ENCODE measurements around the gene TENT4A. TPM values are rescaled to one million over a fixed set of nuclear protein-coding genes. Genes with fewer than 3 reads are reported as not detected.

TENT4A gene
- total RNA-seq, 1 experiment from 2014 or later = 10.2 TPM

DNA sequence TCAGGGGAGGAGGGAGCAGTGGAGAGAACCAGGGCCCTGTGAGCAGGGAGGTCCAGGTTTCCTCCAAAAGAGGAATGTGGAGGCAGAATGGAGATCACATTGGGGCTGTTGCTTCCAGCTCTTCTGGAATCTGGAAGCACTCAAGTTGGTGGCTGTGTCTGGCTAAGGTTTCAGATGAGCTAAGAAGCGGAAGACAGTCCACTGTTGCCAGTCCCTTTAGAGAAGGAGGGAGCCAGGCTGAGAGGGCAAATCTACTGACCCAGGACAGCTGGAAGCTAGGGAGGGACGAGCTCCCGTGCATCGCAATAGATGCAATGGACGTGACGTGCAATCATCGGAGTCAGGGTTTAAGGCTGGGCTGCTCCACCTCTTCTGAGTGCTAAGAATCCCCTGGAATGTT lies 71.2 kb downstream of the TENT4A start:
- DNase-seq = peak; percentile 8
- Histone ChIP-seq H3K27me3 (ENCODE audit: control insufficient read depth, insufficient read depth, low read length) (no peaks in the 10 kb centered on the region; the same call in 1 of the 2 replicates), H3K4me3 (ENCODE audit: insufficient read depth, low read depth, low read length) (no peak overlapping the region), H3K36me3 (replicated peaks; ENCODE audit: control insufficient read depth, insufficient read depth, low read length) (no peaks in the 10 kb centered on the region)

DNA sequence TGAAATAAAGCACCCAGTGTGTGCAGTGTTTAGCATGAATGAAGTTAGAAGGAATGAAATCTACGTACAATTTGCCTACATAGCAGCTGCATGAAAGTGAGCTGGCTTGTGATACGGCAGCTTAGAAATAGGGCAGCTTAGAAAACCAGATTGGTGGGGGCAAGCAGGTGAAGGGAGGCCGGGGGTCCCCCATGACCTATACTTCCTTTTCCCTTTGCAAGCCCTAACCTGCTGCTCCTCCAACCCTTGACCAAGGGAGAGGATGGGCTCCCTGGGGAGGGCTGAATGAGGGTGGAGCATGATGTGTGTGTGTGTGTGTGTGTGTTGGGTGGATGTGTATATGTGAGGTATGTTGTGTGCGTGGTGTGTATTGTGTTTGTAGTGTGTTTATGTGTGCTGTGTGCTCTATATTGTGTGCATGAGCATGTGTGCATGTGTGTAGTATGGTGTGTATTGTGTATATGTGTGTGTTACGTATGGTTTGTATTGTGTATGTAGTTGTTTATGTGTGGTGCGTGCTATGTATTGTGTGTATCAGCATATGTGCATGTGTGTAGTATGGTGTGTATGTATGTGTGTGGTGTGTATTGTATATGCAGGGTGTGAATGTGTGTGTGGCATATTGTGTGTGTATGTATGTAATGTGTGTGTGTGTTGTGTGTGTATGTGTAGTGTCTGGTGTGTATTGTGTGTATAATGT lies 72.1 kb downstream of the TENT4A start:
- no peak for DNase-seq
- Histone ChIP-seq H3K27me3 (ENCODE audit: control insufficient read depth, insufficient read depth, low read length) (no peaks in the 10 kb centered on the region; the same call in 1 of the 2 replicates), H3K4me3 (ENCODE audit: insufficient read depth, low read depth, low read length) (no peak overlapping the region), H3K36me3 (replicated peaks; ENCODE audit: control insufficient read depth, insufficient read depth, low read length) (no peaks in the 10 kb centered on the region)

DNA sequence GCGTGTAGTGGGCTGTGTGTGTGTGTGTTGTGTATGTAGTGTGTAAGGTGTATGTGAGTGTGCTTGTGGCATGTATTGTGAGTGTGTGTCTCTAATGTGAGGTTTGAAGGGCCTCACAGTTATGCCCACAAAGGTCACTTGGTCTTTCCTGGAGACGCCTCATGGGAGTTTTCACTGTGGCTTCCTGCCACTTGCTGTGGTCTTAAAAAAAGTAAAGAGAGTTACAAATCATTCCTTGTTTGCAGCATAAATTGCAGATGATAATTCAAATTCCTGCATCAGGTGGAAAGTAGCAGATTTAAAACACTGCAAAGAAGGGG lies 72.6 kb downstream of the TENT4A start:
- Histone ChIP-seq H3K4me3 (ENCODE audit: insufficient read depth, low read depth, low read length) (no peak overlapping the region), H3K36me3 (replicated peaks; ENCODE audit: control insufficient read depth, insufficient read depth, low read length) (no peaks in the 10 kb centered on the region), H3K27me3 (ENCODE audit: control insufficient read depth, insufficient read depth, low read length) (no peaks in the 10 kb centered on the region; the same call in 1 of the 2 replicates)
- no peak for DNase-seq

DNA sequence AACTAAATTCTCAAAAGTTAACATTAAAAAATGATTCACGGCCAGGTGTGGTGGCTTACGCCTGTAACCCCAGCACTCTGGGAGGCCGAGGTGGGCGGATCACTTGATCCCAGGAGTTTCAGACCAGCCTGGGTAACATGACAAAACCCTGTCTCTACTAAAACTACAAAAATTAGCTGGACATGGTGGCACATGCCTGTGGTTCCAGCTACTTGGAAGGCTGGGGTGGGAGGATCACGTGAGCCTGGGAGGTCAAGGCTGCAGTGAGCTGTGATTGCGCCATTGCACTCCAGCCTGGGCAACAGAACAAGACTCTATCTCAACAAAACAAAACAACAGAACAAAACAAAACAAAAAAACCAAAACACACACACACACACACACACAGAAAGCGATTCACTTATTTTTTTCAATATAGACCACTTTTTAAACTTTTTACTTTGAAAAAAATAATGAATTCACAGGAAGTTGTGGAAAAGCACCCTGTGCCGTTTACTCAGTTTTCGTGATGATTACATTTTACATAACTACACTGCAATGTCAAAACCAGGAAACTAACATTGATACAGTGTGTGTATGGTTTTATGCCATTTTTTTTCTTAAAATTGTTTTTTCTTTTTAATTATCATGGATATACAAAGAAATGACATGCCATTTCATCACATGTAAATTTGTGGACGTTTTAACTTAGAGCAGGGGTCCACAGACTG lies 73.7 kb downstream of the TENT4A start:
- no peak for DNase-seq
- Histone ChIP-seq H3K4me3 (ENCODE audit: insufficient read depth, low read depth, low read length) (no peak overlapping the region), H3K27me3 (ENCODE audit: control insufficient read depth, insufficient read depth, low read length) (no peaks in the 10 kb centered on the region; the same call in 1 of the 2 replicates), H3K36me3 (replicated peaks; ENCODE audit: control insufficient read depth, insufficient read depth, low read length) (no peaks in the 10 kb centered on the region)

DNA sequence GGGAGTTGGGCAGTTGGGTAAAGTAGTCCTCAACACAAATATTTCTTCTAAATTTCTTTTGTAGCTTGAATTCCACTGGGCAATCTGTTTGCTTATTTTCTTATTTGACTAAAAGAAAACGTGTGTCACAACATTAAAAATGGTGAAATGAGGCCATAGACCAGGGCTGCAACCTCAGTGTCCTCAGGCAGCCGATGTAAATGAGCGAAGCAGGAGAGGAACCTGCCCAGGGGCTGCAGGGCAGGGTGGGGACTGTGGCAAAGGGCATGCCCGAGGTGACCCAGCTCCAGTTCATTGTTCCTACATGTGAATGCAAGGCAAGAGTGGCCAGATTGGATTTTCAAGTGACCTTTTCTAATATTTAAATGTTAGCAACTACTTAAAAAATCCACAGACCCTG lies 74.7 kb downstream of the TENT4A start:
- Histone ChIP-seq H3K4me3 (ENCODE audit: insufficient read depth, low read depth, low read length) (no peak overlapping the region), H3K27me3 (ENCODE audit: control insufficient read depth, insufficient read depth, low read length) (no peaks in the 10 kb centered on the region; the same call in 1 of the 2 replicates), H3K36me3 (replicated peaks; ENCODE audit: control insufficient read depth, insufficient read depth, low read length) (no peaks in the 10 kb centered on the region)
- DNase-seq = no peak

DNA sequence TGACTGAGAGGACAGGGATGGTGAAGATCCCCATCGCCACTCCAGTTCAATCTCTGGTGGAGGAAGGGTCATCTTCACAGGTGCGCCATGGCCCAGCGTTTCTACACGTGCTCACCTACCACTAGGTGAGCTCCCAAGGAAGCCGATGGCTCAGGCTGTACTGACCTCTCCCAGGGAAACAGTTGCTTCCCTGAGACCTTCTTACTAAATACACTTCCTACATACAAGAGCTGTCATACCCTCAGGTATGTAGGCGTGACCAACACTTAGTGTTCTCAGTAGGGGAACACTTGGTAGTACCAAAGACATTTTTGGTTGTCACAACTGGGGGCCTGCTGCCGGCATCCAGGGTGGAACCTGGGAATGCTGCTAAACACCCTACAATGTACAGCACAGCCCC lies 75.2 kb downstream of the TENT4A start:
- Histone ChIP-seq H3K27me3 (ENCODE audit: control insufficient read depth, insufficient read depth, low read length) (no peaks in the 10 kb centered on the region; the same call in 1 of the 2 replicates), H3K4me3 (ENCODE audit: insufficient read depth, low read depth, low read length) (no peak overlapping the region), H3K36me3 (replicated peaks; ENCODE audit: control insufficient read depth, insufficient read depth, low read length) (no peaks in the 10 kb centered on the region)
- DNase-seq = peak; percentile 13

DNA sequence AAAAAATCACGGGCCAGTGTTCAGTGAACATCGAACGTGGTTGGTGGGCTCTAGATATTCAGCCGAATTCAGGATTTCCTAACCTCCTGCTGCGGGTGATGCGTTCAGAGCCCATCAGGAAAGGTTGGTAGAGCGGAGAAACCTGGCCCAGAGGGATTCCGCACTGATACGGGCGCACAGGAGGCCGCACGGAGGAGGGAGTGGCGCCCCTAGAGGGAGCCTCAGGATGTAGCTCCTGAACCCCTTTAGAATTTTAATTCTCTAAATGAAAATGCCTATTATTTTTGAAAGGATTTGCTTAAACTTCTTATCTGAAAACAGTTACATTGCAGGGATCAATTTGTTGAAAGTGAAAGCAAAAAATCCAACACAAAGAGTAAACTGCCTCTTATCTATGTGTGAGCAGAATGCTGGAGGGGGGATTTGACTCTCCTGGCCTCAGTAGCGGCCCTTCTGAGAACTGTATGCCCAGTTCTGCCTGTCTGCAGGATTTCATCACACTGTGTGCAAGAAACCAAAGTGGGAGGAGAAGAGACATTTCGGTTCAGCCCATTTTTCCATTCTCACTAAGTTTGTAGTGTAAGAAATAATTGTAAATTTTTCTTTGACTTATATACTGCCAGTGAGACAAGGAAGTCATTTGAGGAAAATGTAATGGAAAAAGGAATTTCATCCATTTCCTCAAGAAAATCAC lies 75.9 kb downstream of the TENT4A start:
- DNase-seq = peak; percentile 78
- Histone ChIP-seq H3K27me3 (ENCODE audit: control insufficient read depth, insufficient read depth, low read length) (no peaks in the 10 kb centered on the region; the same call in 1 of the 2 replicates), H3K36me3 (replicated peaks; ENCODE audit: control insufficient read depth, insufficient read depth, low read length) (no peaks in the 10 kb centered on the region), H3K4me3 (ENCODE audit: insufficient read depth, low read depth, low read length) (no peak overlapping the region)

DNA sequence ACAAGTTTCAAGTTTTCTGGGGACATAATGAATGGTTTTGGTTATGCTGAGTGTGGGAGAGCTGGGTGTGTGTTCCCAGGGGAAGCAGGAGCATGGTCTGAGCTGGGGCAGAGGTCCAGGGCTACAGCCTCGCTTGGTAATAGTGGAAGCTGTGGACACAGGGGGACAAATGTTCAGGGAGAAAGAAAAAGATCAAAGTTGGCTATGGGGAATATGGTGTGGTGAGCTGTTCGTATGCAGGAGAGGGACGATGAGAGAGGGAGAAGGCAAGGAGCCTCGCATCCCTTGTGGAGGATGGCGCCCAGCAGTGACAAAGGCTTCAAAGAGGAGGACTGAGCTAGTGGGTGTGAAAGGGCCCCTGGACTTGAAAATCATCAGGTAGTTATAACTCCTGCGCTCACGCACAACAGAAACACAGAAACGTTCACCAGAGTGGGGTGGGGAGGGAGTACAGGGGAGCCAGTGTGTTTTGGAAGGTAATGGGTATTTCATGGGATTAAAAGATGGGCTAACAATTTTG lies 77.2 kb downstream of the TENT4A start:
- H3K36me3 ChIP-seq (replicated peaks; ENCODE audit: control insufficient read depth, insufficient read depth, low read length) = no peaks in the 10 kb centered on the region

DNA sequence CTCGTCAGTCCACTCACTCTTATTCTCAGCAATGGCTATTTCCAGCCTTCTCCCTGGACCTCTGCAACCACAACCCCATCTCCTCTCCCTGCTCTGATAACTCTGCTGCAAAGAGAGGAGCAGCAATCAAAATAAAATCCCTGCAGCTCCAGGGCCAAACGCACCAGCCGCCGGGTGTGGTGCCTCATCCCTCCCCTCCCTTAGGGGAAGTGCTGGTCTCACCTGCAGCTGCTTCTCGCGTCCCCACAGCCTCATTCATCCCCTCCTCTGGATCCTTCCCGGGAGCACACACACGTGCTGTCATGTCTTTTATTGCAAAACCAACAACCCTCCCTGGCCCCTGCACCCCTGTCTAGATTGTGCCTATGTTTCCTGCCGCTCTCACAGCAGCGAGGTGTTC lies 77.8 kb downstream of the TENT4A start:
- DNase-seq = no peak
- Histone ChIP-seq H3K4me3 (ENCODE audit: insufficient read depth, low read depth, low read length) (no peak overlapping the region), H3K27me3 (ENCODE audit: control insufficient read depth, insufficient read depth, low read length) (no peaks in the 10 kb centered on the region; the same call in 1 of the 2 replicates), H3K36me3 (replicated peaks; ENCODE audit: control insufficient read depth, insufficient read depth, low read length) (no peaks in the 10 kb centered on the region)

More for the DNA sequence above, 77.2 kb downstream of the TENT4A start:
- no peak overlapping the region for H3K4me3 ChIP-seq (ENCODE audit: insufficient read depth, low read depth, low read length)
- DNase-seq = no peak
- H3K27me3 ChIP-seq (ENCODE audit: control insufficient read depth, insufficient read depth, low read length) = no peaks in the 10 kb centered on the region; the same call in 1 of the 2 replicates

DNA sequence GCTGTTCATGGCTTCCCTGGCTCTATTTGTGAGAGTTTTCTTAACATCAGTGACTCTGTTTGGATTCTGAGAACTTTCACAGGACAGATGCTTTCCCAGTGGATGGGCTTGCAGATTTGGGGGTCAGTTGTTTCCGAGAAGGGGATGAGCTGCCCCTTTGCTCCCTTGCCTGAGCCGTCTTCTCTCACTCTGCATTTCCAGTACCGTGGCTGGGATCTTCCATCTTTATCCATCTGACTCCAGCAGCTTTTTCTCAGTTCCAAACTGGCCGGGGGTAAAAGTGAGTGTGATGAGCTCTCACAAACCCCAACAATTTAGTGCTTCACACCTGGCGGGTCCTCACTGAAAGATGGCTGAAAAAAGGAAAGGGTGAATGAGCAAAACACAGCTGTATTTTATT lies 79.1 kb downstream of the TENT4A start:
- H3K36me3 ChIP-seq (replicated peaks; ENCODE audit: control insufficient read depth, insufficient read depth, low read length) = no peaks in the 10 kb centered on the region
- no peak for DNase-seq
- no peak overlapping the region for H3K4me3 ChIP-seq (ENCODE audit: insufficient read depth, low read depth, low read length)
- H3K27me3 ChIP-seq (ENCODE audit: control insufficient read depth, insufficient read depth, low read length) = no peaks in the 10 kb centered on the region

DNA sequence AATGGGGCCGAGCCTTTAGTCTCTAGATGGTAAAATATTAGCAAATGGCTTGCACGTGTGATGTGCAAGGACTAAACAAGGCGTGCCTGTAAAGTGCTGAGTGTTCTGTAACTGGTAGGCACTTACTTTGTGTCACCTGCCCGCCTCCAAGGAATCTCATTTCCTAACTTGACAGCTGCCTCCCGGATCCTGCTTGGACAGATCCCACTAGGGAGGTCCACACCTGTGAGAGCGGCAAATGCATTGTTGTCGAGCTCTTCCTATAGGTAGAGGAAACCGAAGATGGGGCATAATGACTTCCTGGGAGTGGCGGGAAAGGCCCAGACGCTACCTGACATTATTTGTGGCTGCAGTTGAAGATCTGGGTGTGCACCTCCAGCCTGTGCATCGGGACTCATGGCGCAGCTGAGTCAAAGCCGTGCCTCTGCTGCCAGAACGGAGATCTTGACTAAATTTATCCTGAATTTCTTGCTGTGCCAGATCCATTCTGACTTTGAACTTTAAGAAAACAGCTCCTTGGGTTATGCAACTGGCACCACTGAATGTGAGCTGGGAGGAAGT lies 79.8 kb downstream of the TENT4A start:
- no peak overlapping the region for H3K4me3 ChIP-seq (ENCODE audit: insufficient read depth, low read depth, low read length)
- no peaks in the 10 kb centered on the region for H3K36me3 ChIP-seq (replicated peaks; ENCODE audit: control insufficient read depth, insufficient read depth, low read length)
- no peaks in the 10 kb centered on the region for H3K27me3 ChIP-seq (ENCODE audit: control insufficient read depth, insufficient read depth, low read length)
- no peak for DNase-seq

DNA sequence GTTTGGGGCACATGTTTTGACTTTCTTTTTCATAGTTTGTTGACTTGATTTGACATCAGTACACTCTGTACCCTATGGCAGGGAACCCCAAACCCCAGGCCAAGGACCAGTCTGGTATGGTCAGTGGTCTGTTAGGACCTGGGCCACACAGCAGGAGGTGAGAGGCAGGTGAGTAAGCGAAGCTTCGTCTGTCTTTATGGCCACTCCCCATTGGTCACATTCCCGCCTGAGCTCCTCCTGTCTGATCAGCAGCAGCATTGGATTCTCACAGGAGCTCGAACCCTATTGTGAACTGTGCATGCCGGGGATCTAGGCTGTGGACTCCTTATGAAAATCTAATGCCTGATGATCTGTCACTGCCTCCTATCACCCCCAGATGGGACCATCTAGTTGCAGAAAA lies 88.0 kb downstream of the TENT4A start:
- DNase-seq = no peak
- Histone ChIP-seq H3K27me3 (ENCODE audit: control insufficient read depth, insufficient read depth, low read length) (no peaks in the 10 kb centered on the region), H3K4me3 (ENCODE audit: insufficient read depth, low read depth, low read length) (no peak overlapping the region), H3K36me3 (replicated peaks; ENCODE audit: control insufficient read depth, insufficient read depth, low read length) (no peaks in the 10 kb centered on the region)

DNA sequence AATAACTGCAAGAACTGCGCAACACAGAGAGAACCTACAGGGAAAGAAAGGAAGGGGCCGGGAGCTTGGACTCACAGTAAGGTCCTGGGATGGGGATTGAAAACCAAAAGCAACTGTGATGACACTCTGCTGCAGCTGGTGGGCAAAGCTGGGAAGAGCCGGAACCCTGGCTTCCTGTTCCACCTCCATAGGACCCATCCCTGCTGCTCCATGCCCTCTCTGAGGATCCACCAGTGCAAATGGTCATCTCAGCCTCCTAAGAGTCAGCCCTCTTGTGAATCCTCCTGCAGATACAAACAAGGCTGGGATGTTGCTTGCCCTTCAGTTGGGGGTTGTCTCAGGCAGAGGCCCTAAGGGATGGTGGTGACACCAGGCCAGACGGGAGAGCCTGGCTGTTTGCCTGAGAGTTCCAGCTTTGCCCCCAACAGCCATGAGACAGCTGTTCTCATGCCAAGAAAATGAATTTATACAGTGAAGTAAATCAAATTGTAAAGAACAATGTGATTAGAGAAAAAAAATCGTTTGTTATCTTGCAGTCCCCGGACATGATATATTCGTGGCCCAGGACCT lies 90.8 kb downstream of the TENT4A start:
- Histone ChIP-seq H3K27me3 (ENCODE audit: control insufficient read depth, insufficient read depth, low read length) (no peaks in the 10 kb centered on the region), H3K36me3 (replicated peaks; ENCODE audit: control insufficient read depth, insufficient read depth, low read length) (no peaks in the 10 kb centered on the region), H3K4me3 (ENCODE audit: insufficient read depth, low read depth, low read length) (no peak overlapping the region)
- no peak for DNase-seq

DNA sequence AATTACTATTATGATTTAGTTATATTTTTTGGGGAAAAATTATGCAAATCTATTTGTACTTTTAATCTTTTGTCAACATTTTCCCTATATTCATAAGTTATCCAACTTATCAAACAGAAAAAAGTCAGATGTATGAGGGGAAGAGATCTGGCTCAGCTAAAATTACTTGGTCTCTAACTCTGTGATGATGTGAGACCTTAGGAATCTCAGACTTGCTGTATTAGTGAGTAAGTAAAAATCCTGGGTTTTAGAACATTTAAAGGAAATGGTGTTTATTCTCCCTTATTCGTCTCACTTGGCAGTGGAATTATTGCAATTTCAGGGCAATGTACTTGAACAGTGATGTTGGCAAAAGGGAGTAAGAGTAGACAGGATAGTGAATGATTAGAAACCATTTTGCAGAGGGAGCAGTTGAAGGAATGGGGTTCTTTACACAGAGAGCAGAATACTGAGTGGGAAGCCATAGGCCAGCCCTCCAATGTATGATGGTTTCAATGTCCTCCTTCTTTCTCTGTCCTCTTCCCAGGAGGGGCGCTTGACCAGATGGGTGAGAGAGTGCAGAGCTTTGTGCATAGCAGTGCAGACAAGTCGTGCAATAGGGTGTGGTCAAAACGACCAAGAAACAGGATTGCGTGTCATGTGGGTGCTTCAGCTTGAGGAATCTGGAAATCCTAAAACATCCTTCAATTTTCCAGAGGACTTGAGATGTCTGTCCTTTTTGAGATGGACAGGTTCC lies 91.7 kb downstream of the TENT4A start:
- Histone ChIP-seq H3K4me3 (ENCODE audit: insufficient read depth, low read depth, low read length) (no peak overlapping the region), H3K36me3 (replicated peaks; ENCODE audit: control insufficient read depth, insufficient read depth, low read length) (no peaks in the 10 kb centered on the region), H3K27me3 (ENCODE audit: control insufficient read depth, insufficient read depth, low read length) (no peaks in the 10 kb centered on the region)
- DNase-seq = no peak
